Measurements from ENCODE around the gene LGALS13. TPM values are rescaled to one million over a fixed set of nuclear protein-coding genes. Genes with fewer than 3 reads are reported as not detected.

LGALS13 gene
- total RNA-seq, 1 donor from 2014 or later: not detected

DNA sequence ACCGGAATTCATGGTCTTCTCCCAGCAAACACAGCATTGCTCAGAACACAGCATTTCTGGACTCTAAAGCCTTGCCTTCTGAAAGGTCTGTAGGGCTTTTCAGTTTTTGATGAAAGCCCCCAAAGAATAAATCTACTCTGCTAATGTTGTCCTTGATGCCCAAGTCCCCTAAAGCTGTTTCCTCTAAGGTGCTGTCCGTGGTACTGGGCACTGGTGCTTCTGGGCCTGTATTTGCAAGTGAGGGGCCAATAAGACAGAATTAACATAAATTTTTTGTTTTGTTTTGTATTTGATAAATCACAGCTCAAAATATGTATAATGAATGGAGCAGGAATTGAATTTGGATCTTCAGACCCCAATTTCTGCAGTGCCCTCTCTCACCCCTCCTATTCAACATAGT is 12.1 kb upstream of the LGALS13 start:
- no peak overlapping the region for H3K4me3 Mint-ChIP-seq (ENCODE audit: unreplicated experiment)
- no peak for FAIRE-seq

GRCh38 chr19:39592381-39592780 is 9.9 kb upstream of the LGALS13 start:
- Histone ChIP-seq H3K9ac (ENCODE audit: low read length) (no peak overlapping the region), H3K79me2 (ENCODE audit: insufficient read depth, low read length) (no peaks in the 10 kb centered on the region), H4K20me1 (ENCODE audit: insufficient read depth, low read length) (no peaks in the 10 kb centered on the region), H3K27ac (ENCODE audit: low read depth, low read length) (no peak overlapping the region), H3K4me3 (ENCODE audit: insufficient read depth, low read depth, low read length) (no peak overlapping the region), H3K36me3 (ENCODE audit: insufficient read depth, low read length) (no peaks in the 10 kb centered on the region), H3K4me2 (ENCODE audit: low read length) (no peak overlapping the region), H3K9me3 (ENCODE audit: insufficient read depth, low read depth, low read length) (peaks cover 1% of the 10 kb centered on the region), H3K27me3 (ENCODE audit: insufficient read depth, low read length) (no peaks in the 10 kb centered on the region), H2AFZ (ENCODE audit: low read depth, low read length) (no peak overlapping the region), H3K4me1 (ENCODE audit: insufficient read depth, low read length) (no peaks in the 10 kb centered on the region)
- TF ChIP-seq EZH2 (IDR thresholded peaks at IDR 0.05; ENCODE audit: insufficient read depth, low read length): no peak
- TF ChIP-seq, protein P1, sequence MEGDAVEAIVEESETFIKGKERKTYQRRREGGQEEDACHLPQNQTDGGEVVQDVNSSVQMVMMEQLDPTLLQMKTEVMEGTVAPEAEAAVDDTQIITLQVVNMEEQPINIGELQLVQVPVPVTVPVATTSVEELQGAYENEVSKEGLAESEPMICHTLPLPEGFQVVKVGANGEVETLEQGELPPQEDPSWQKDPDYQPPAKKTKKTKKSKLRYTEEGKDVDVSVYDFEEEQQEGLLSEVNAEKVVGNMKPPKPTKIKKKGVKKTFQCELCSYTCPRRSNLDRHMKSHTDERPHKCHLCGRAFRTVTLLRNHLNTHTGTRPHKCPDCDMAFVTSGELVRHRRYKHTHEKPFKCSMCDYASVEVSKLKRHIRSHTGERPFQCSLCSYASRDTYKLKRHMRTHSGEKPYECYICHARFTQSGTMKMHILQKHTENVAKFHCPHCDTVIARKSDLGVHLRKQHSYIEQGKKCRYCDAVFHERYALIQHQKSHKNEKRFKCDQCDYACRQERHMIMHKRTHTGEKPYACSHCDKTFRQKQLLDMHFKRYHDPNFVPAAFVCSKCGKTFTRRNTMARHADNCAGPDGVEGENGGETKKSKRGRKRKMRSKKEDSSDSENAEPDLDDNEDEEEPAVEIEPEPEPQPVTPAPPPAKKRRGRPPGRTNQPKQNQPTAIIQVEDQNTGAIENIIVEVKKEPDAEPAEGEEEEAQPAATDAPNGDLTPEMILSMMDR (IDR thresholded peaks at IDR 0.05; ENCODE audit: insufficient read depth, low read depth, low read length): no peak
- no peak overlapping the region for H3K27ac Mint-ChIP-seq (ENCODE audit: unreplicated experiment)
- peaks cover 65% of the 10 kb centered on the region for H3K27me3 Mint-ChIP-seq (ENCODE audit: low read depth, unreplicated experiment)
- no peak for DNase-seq (ENCODE audit: low read depth)
- no peak overlapping the region for H3K4me3 Mint-ChIP-seq (ENCODE audit: unreplicated experiment)
- no peaks in the 10 kb centered on the region for H3K36me3 Mint-ChIP-seq (ENCODE audit: low read depth, unreplicated experiment)
- no peaks in the 10 kb centered on the region for H3K4me1 Mint-ChIP-seq (ENCODE audit: low read depth, unreplicated experiment)
- H3K9me3 Mint-ChIP-seq (ENCODE audit: unreplicated experiment): no peaks in the 10 kb centered on the region
- FAIRE-seq: no peak

More for the DNA sequence above, 12.1 kb upstream of the LGALS13 start:
- H3K36me3 ChIP-seq (ENCODE audit: insufficient read depth, low read length): no peaks in the 10 kb centered on the region
- H3K79me2 ChIP-seq (ENCODE audit: insufficient read depth, low read length): no peaks in the 10 kb centered on the region
- no peaks in the 10 kb centered on the region for H3K27me3 ChIP-seq (ENCODE audit: insufficient read depth, low read length)
- H3K9me3 ChIP-seq (ENCODE audit: insufficient read depth, low read depth, low read length): peaks cover 4% of the 10 kb centered on the region
- TF ChIP-seq, protein P1 (IDR thresholded peaks at IDR 0.05; ENCODE audit: insufficient read depth, low read depth, low read length): no peak
- TF ChIP-seq EZH2 (IDR thresholded peaks at IDR 0.05; ENCODE audit: insufficient read depth, low read length): no peak
- no peaks in the 10 kb centered on the region for H3K4me1 Mint-ChIP-seq (ENCODE audit: low read depth, unreplicated experiment)
- no peak for DNase-seq (ENCODE audit: low read depth)
- no peaks in the 10 kb centered on the region for H4K20me1 ChIP-seq (ENCODE audit: insufficient read depth, low read length)
- H3K9me3 Mint-ChIP-seq (ENCODE audit: unreplicated experiment): peaks cover 4% of the 10 kb centered on the region
- no peak overlapping the region for H3K4me2 ChIP-seq (ENCODE audit: low read length)
- no peak overlapping the region for H3K27ac Mint-ChIP-seq (ENCODE audit: unreplicated experiment)
- H3K4me1 ChIP-seq (ENCODE audit: insufficient read depth, low read length): no peaks in the 10 kb centered on the region
- no peak overlapping the region for H3K27ac ChIP-seq (ENCODE audit: low read depth, low read length)
- no peak overlapping the region for H2AFZ ChIP-seq (ENCODE audit: low read depth, low read length)
- no peaks in the 10 kb centered on the region for H3K36me3 Mint-ChIP-seq (ENCODE audit: low read depth, unreplicated experiment)
- no peak overlapping the region for H3K9ac ChIP-seq (ENCODE audit: low read length)
- no peak overlapping the region for H3K4me3 ChIP-seq (ENCODE audit: insufficient read depth, low read depth, low read length)
- H3K27me3 Mint-ChIP-seq (ENCODE audit: low read depth, unreplicated experiment): peaks cover 52% of the 10 kb centered on the region

- Histone ChIP-seq H3K9ac (ENCODE audit: low read length) (no peak overlapping the region), H3K9me3 (ENCODE audit: insufficient read depth, low read depth, low read length) (no peaks in the 10 kb centered on the region), H3K27me3 (ENCODE audit: insufficient read depth, low read length) (no peaks in the 10 kb centered on the region), H3K4me2 (ENCODE audit: low read length) (no peak overlapping the region), H3K27ac (ENCODE audit: low read depth, low read length) (no peak overlapping the region), H3K4me1 (ENCODE audit: insufficient read depth, low read length) (no peaks in the 10 kb centered on the region), H3K36me3 (ENCODE audit: insufficient read depth, low read length) (no peaks in the 10 kb centered on the region), H3K79me2 (ENCODE audit: insufficient read depth, low read length) (no peaks in the 10 kb centered on the region), H4K20me1 (ENCODE audit: insufficient read depth, low read length) (no peaks in the 10 kb centered on the region), H3K4me3 (ENCODE audit: insufficient read depth, low read depth, low read length) (no peak overlapping the region), H2AFZ (ENCODE audit: low read depth, low read length) (no peak overlapping the region)
- no peaks in the 10 kb centered on the region for H3K9me3 Mint-ChIP-seq (ENCODE audit: unreplicated experiment)
- TF ChIP-seq, protein P1 (IDR thresholded peaks at IDR 0.05; ENCODE audit: insufficient read depth, low read depth, low read length): no peak
- TF ChIP-seq EZH2 (IDR thresholded peaks at IDR 0.05; ENCODE audit: insufficient read depth, low read length): no peak
- H3K36me3 Mint-ChIP-seq (ENCODE audit: low read depth, unreplicated experiment): no peaks in the 10 kb centered on the region
- H3K4me1 Mint-ChIP-seq (ENCODE audit: low read depth, unreplicated experiment): no peaks in the 10 kb centered on the region
- no peak overlapping the region for H3K27ac Mint-ChIP-seq (ENCODE audit: unreplicated experiment)
- H3K27me3 Mint-ChIP-seq (ENCODE audit: low read depth, unreplicated experiment): peaks cover 64% of the 10 kb centered on the region
- FAIRE-seq (no peak), DNase-seq (ENCODE audit: low read depth) (no peak)
- no peak overlapping the region for H3K4me3 Mint-ChIP-seq (ENCODE audit: unreplicated experiment)
These were observed 6.4 kb upstream of the LGALS13 start for GRCh38 chr19:39595950-39596349.
